IMR-90 (cell line): Measurements from ENCODE around the gene C5orf24. TPM values are rescaled to one million over a fixed set of nuclear protein-coding genes. Genes with fewer than 3 reads are reported as not detected.

Experiments used
- ATAC-seq: fragments of 200-7000 bp; cut with Tn5 transposase; 2 replicates; pipeline ENCODE4 v1.9.1; 2020; ENCODE audit warnings: low read depth, mild to moderate bottlenecking, moderate library complexity
- BruUV-seq: library from RNA; stranded (reverse); fragments of 400-500 nt; replicated peaks from 2 replicates; lab custom pipeline; 2021; lab: Mats Ljungman, UMichigan
- CTCF ChIA-PET: fragments of 300-600 bp; formaldehyde crosslinking; extraction: SDS; loops from one replicate; lab custom pipeline; 2021; ENCODE audit warnings: antibody characterized with exemption; lab: Yijun Ruan, JAX
- POLR2A ChIA-PET: fragments of 300-600 bp; sonication (Branson Sonifier 250); formaldehyde crosslinking; loops from one replicate; lab custom pipeline; 2022; ENCODE audit warnings: antibody characterized with exemption; ENCODE audit not compliant: unreplicated experiment; lab: Charles Lee
- DNase-seq: peaks from one replicate; pipeline ENCODE4 v3.0.0; 2013
- H2AFZ ChIP-seq: replicated peaks from 2 replicates; pipeline ENCODE3; 2013; ENCODE audit warnings: low read length, mild to moderate bottlenecking; ENCODE audit not compliant: poor library complexity
- H2AK5ac ChIP-seq: 2 replicates; pipeline ENCODE4 v1.6.1; 2013; ENCODE audit warnings: low read depth, low read length, inconsistent platforms
- H2AK9ac ChIP-seq: replicated peaks from 2 replicates; pipeline ENCODE3; 2013; ENCODE audit warnings: mild to moderate bottlenecking, low read depth, low read length, moderate library complexity; ENCODE audit not compliant: poor library complexity
- H2BK120ac ChIP-seq: 2 replicates; pipeline ENCODE4 v1.6.1; 2013; ENCODE audit warnings: low read depth, low read length, inconsistent platforms
- H2BK15ac ChIP-seq: 3 replicates; pipeline ENCODE4 v1.6.1; 2013; ENCODE audit warnings: low read depth, low read length, inconsistent platforms
- H2BK20ac ChIP-seq: 2 replicates; pipeline ENCODE4 v1.6.1; 2013; ENCODE audit warnings: low read depth, mild to moderate bottlenecking, inconsistent platforms, low read length, moderate library complexity
- H2BK5ac ChIP-seq: 2 replicates; pipeline ENCODE4 v1.6.1; 2013; ENCODE audit warnings: mild to moderate bottlenecking, low read depth, low read length, inconsistent platforms; ENCODE audit not compliant: poor library complexity, severe bottlenecking
- H3K14ac ChIP-seq: replicated peaks from 2 replicates; pipeline ENCODE4 v1.6.1; 2013; ENCODE audit warnings: low read depth, low read length, inconsistent platforms
- H3K18ac ChIP-seq: 2 replicates; pipeline ENCODE4 v1.6.1; 2013; ENCODE audit warnings: low read depth, low read length, control low read depth
- H3K23ac ChIP-seq: 2 replicates; pipeline ENCODE4 v1.6.1; 2013; ENCODE audit warnings: low read depth, low read length, inconsistent platforms
- H3K27ac ChIP-seq: 2 replicates; pipeline ENCODE4 v1.5.1; 2013; ENCODE audit warnings: mild to moderate bottlenecking, control low read depth, low read length; ENCODE audit not compliant: insufficient read depth
- H3K27me3 ChIP-seq: 2 replicates; pipeline ENCODE4 v1.6.1; 2013; ENCODE audit warnings: low read length; ENCODE audit not compliant: control insufficient read depth, insufficient read depth
- H3K36me3 ChIP-seq: 2 replicates; pipeline ENCODE4 v1.6.1; 2013; ENCODE audit warnings: low read length, mixed read lengths; ENCODE audit not compliant: control insufficient read depth, insufficient read depth
- H3K4ac ChIP-seq: 2 replicates; pipeline ENCODE4 v1.6.1; 2013; ENCODE audit warnings: low read depth, low read length, inconsistent platforms
- H3K4me1 ChIP-seq: 2 replicates; pipeline ENCODE4 v1.6.1; 2013; ENCODE audit warnings: low read length, mixed read lengths; ENCODE audit not compliant: control insufficient read depth, insufficient read depth
- H3K4me2 ChIP-seq: 2 replicates; pipeline ENCODE4 v1.6.1; 2013; ENCODE audit warnings: low read depth, mild to moderate bottlenecking, control low read depth, low read length, moderate library complexity
- H3K4me3 ChIP-seq: 2 replicates; pipeline ENCODE4 v1.5.1; 2013; ENCODE audit warnings: low read depth, mild to moderate bottlenecking, control low read depth, low read length, moderate library complexity; ENCODE audit not compliant: insufficient read depth
- H3K56ac ChIP-seq: 2 replicates; pipeline ENCODE4 v1.6.1; 2013; ENCODE audit warnings: low read length, inconsistent platforms; ENCODE audit not compliant: insufficient read depth; ENCODE audit errors: extremely low read depth
- H3K79me1 ChIP-seq, 2 experiments: 2 replicates each; pipeline ENCODE4 v1.6.1; 2013; ENCODE audit warnings: low read length in 2 of 2, inconsistent platforms in 1 of 2, low read depth in 1 of 2
- H3K9ac ChIP-seq: 2 replicates; pipeline ENCODE4 v1.6.1; 2013; ENCODE audit warnings: low read depth, low read length, control low read depth
- H3K9me1 ChIP-seq: 2 replicates; pipeline ENCODE4 v1.6.1; 2013; ENCODE audit warnings: low read length, inconsistent platforms; ENCODE audit not compliant: insufficient read depth
- H3K9me3 ChIP-seq: 2 replicates; pipeline ENCODE4 v1.6.1; 2013; ENCODE audit warnings: low read length; ENCODE audit not compliant: control insufficient read depth, insufficient read depth
- H4K20me1 ChIP-seq: 2 replicates; pipeline ENCODE4 v1.6.1; 2013; ENCODE audit warnings: low read length, inconsistent platforms; ENCODE audit not compliant: insufficient read depth
- H4K5ac ChIP-seq: 2 replicates; pipeline ENCODE4 v1.6.1; 2013; ENCODE audit warnings: mild to moderate bottlenecking, low read depth, low read length, control low read depth
- H4K8ac ChIP-seq, 2 experiments: 2 replicates each; pipeline ENCODE4 v1.6.1; 2013; ENCODE audit warnings: low read depth in 2 of 2, low read length in 2 of 2, control low read depth in 1 of 2, inconsistent platforms in 1 of 2
- H4K91ac ChIP-seq: 2 replicates; pipeline ENCODE4 v1.6.1; 2013; ENCODE audit warnings: low read depth, low read length, inconsistent platforms; ENCODE audit not compliant: insufficient read depth
- BHLHE40 ChIP-seq: fragments of 150-350 bp; IDR thresholded peaks from 2 replicates; pipeline ENCODE4 v1.6.1; 2016; ENCODE audit warnings: mild to moderate bottlenecking, low read depth, low read length
- CEBPB ChIP-seq: IDR thresholded peaks from 2 replicates; pipeline ENCODE4 v1.6.1; 2012; ENCODE audit warnings: low read depth, low read length, improper control_type of control experiment
- MAFK ChIP-seq: IDR thresholded peaks from 2 replicates; pipeline ENCODE4 v1.6.1; 2012; ENCODE audit warnings: low read depth, low read length, improper control_type of control experiment
- MAZ ChIP-seq: IDR thresholded peaks from 2 replicates; pipeline ENCODE4 v1.6.1; 2012; ENCODE audit warnings: low read depth, mild to moderate bottlenecking, low read length, improper control_type of control experiment, moderate library complexity, borderline replicate concordance
- POLR2A ChIP-seq: IDR thresholded peaks from 2 replicates; pipeline ENCODE4 v1.6.1; 2012; ENCODE audit warnings: mild to moderate bottlenecking, low read depth, low read length
- RCOR1 ChIP-seq: IDR thresholded peaks from 2 replicates; pipeline ENCODE4 v1.6.1; 2012; ENCODE audit warnings: mild to moderate bottlenecking, low read length, improper control_type of control experiment; ENCODE audit not compliant: insufficient replicate concordance
- WGBS, 2 experiments: methylation state at CpG; one replicate each; pipeline versions ENCODE4 v1.1.5 to v1.1.7; 2013; ENCODE audit warnings: missing lambda C conversion rate in 2 of 2; ENCODE audit not compliant: insufficient read length in 1 of 2; ENCODE audit errors: extremely low coverage in 2 of 2; 5-methylcytosine and 5-hydroxymethylcytosine counted together
- dilution Hi-C: fragments of 300-500 bp; cut with HindIII; formaldehyde crosslinking; loops from one replicate; pipeline ENCODE4 v1.14.3; 2018; ENCODE audit warnings: low sequenced_read_pairs; ENCODE audit not compliant: unreplicated experiment
- in situ Hi-C: fragments of 300-500 bp; cut with MboI; formaldehyde crosslinking; loops from 3 replicates; pipeline ENCODE4 v1.14.3; 2019; ENCODE audit warnings: low sequenced_read_pairs, inconsistent platforms, mixed read lengths
- intact Hi-C: fragments of 100-400 bp; cut with micrococcal nuclease; formaldehyde crosslinking; loops from 2 replicates; pipeline ENCODE4 v1.10.0; 2022
- polyA plus RNA-seq, 3 experiments: library from polyadenylated mRNA; depleted of rRNA; stranded (reverse); fragments of >200 nt; gene quantifications; 2 replicates each; pipeline ENCODE4 v1.2.3, GENCODE V29; 2012; ENCODE audit warnings: low replicate concordance in 1 of 3
- total RNA-seq: library from RNA; depleted of rRNA; stranded (reverse); fragments of >200 nt; gene quantifications from 2 replicates; pipeline ENCODE4 v1.2.3, GENCODE V29; 2012

The C5orf24 gene
- total and polyA plus RNA-seq, 2 of the 4 experiments (the other 2 are of a cell fraction), result 29.8 to 44.9 TPM

- H2AK5ac ChIP-seq, result no peak overlapping the region
- H2BK15ac ChIP-seq, result no peak overlapping the region
- peaks cover 0 to 5% of the 10 kb centered on the region in 2 experiments; a peak in 1 of 4 replicates for H3K79me1 ChIP-seq
- H3K23ac ChIP-seq, result no peak overlapping the region
- dilution Hi-C loops, result no loop called here
- no peak overlapping the region for H3K56ac ChIP-seq
- no peak for DNase-seq
- H2BK120ac ChIP-seq, result no peak overlapping the region
- H2BK20ac ChIP-seq, result no peak overlapping the region
- no peaks in the 10 kb centered on the region for H3K4me1 ChIP-seq
- H4K91ac ChIP-seq, result no peak overlapping the region
- no peak overlapping the region for H3K27ac ChIP-seq
- H4K20me1 ChIP-seq, result no peaks in the 10 kb centered on the region
- H3K36me3 ChIP-seq, result peaks cover 23% of the 10 kb centered on the region
- H3K9me1 ChIP-seq, result peaks cover 4% of the 10 kb centered on the region; the same call in 1 of the 2 replicates
- POLR2A ChIA-PET, result no interaction called here
- intact Hi-C loops, result no loop called here
- in situ Hi-C loops, result no loop called here
- no peak overlapping the region for H3K4ac ChIP-seq
- no peak overlapping the region for H2AK9ac ChIP-seq
- no peak overlapping the region for H3K4me2 ChIP-seq
- H3K4me3 ChIP-seq, result no peak overlapping the region
- no peak for TF ChIP-seq CEBPB
- no peak for TF ChIP-seq MAZ
- no peak for TF ChIP-seq POLR2A
- no peak for TF ChIP-seq BHLHE40
- TF ChIP-seq MAFK, result no peak
- no peak for TF ChIP-seq RCOR1
- CTCF ChIA-PET, result no interaction called here
- no peaks in the 10 kb centered on the region for H3K9me3 ChIP-seq
- H3K9ac ChIP-seq, result no peak overlapping the region
- H4K5ac ChIP-seq, result no peak overlapping the region
- no peak overlapping the region for H3K18ac ChIP-seq
- H2BK5ac ChIP-seq, result no peak overlapping the region
- no peak for ATAC-seq
- no peaks in the 10 kb centered on the region for H3K27me3 ChIP-seq
- H2AFZ ChIP-seq, result no peak overlapping the region
- H4K8ac ChIP-seq, result no peak overlapping the region
- BruUV-seq, result no TSS peak
- no CpG with 5 or more reads among the region's 7 CpGs for WGBS, 2 experiments
- H3K14ac ChIP-seq, result no peak overlapping the region
Measured at GRCh38 chr5:134825212-134825611, 20.6 kb upstream of the C5orf24 start.
